Measurements from ENCODE around the gene SEZ6L.

DNA sequence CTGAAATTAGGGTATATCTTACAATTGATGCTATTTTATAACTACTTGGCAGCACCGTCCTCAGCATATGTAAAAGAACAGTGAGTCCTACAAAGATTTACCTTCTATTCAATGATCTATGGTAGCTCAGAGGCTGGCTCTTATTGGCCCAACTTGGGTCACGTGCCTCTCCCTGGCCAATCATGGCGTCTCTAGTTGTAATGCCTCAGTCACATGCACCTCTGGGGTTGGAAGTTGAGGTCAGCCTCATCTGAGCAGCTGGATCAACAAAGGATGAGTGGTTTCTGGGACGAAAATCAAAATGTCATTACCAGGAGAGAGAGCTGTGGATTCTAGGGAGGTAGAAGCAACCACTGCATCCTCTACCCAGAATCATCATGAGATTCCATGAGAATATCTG lies 236.9 kb downstream of the SEZ6L start:
- TF ChIP-seq POLR2AphosphoS5 (IDR thresholded peaks at IDR 0.05; ENCODE audit: borderline replicate concordance, low read depth, low read length) (no peak), EZH2 (IDR thresholded peaks at IDR 0.05) (no peak), FOXP2 (optimal IDR thresholded peaks at IDR 0.05; ENCODE audit: control extremely low read depth, extremely low read length, insufficient read depth) (no peak)
